GM18502 (cell line): ENCODE results near the gene SOX13.

Experiments
- ATAC-seq: cut with Tn5 transposase; IDR thresholded peaks from one replicate; pipeline ENCODE4 v1.9.1; 2021; ENCODE audit warnings: mild to moderate bottlenecking; ENCODE audit not compliant: unreplicated experiment, poor library complexity

Gene SOX13

GRCh38 chr1:204103431-204103741, 30.5 kb downstream of the SOX13 start:
- no peak for ATAC-seq

- ATAC-seq, result no peak
Observed at GRCh38 chr1:204104331-204105130, 31.6 kb downstream of the SOX13 start.

- ATAC-seq, result no peak
Observed at GRCh38 chr1:204105131-204105515, 32.2 kb downstream of the SOX13 start.

- no peak for ATAC-seq
Observed at GRCh38 chr1:204106825-204107224, 33.9 kb downstream of the SOX13 start.

GRCh38 chr1:204107892-204108291, 35.0 kb downstream of the SOX13 start:
- ATAC-seq, result no peak

- no peak for ATAC-seq
Observed at GRCh38 chr1:204108312-204109141, 35.6 kb downstream of the SOX13 start.

- ATAC-seq, result no peak
Observed at GRCh38 chr1:204110894-204111633, 38.1 kb downstream of the SOX13 start.

- ATAC-seq, result no peak
Observed at GRCh38 chr1:204112876-204113730, 40.2 kb downstream of the SOX13 start.

- ATAC-seq, result no peak
Observed at GRCh38 chr1:204113896-204114295, 41.0 kb downstream of the SOX13 start.

- ATAC-seq, result no peak
Observed at GRCh38 chr1:204114606-204115005, 41.7 kb downstream of the SOX13 start.

GRCh38 chr1:204115116-204115515, 42.2 kb downstream of the SOX13 start:
- ATAC-seq, result no peak

GRCh38 chr1:204116539-204116938, 43.6 kb downstream of the SOX13 start:
- ATAC-seq, result no peak

GRCh38 chr1:204121840-204122555, 49.1 kb downstream of the SOX13 start:
- no peak for ATAC-seq

- no peak for ATAC-seq
Observed at GRCh38 chr1:204123376-204123775, 50.5 kb downstream of the SOX13 start.

- no peak for ATAC-seq
Observed at GRCh38 chr1:204124639-204125038, 51.7 kb downstream of the SOX13 start.

- ATAC-seq, result no peak
Observed at GRCh38 chr1:204125759-204126351, 52.9 kb downstream of the SOX13 start.

- no peak for ATAC-seq
Observed at GRCh38 chr1:204126386-204126785, 53.5 kb downstream of the SOX13 start.

- no peak for ATAC-seq
Observed at GRCh38 chr1:204126956-204127355, 54.0 kb downstream of the SOX13 start.

- no peak for ATAC-seq
Observed at GRCh38 chr1:204127597-204128242, 54.8 kb downstream of the SOX13 start.
